IMR-90 (cell line): ENCODE measurements around the gene SIPA1L3. TPM values are rescaled to one million over a fixed set of nuclear protein-coding genes. Genes with fewer than 3 reads are reported as not detected.
A peak's percentile ranks its signal among the peaks of the same experiment; 100 is the strongest.

ENCODE experiments used
- ATAC-seq: fragments of 200-7000 bp; cut with Tn5 transposase; 2 replicates; pipeline ENCODE4 v1.9.1; 2020; ENCODE audit warnings: low read depth, mild to moderate bottlenecking, moderate library complexity
- BruUV-seq: library from RNA; stranded (reverse); fragments of 400-500 nt; replicated peaks from 2 replicates; lab custom pipeline; 2021; lab: Mats Ljungman, UMichigan
- CTCF ChIA-PET: fragments of 300-600 bp; formaldehyde crosslinking; extraction: SDS; loops from one replicate; lab custom pipeline; 2021; ENCODE audit warnings: antibody characterized with exemption; lab: Yijun Ruan, JAX
- POLR2A ChIA-PET: fragments of 300-600 bp; sonication (Branson Sonifier 250); formaldehyde crosslinking; loops from one replicate; lab custom pipeline; 2022; ENCODE audit warnings: antibody characterized with exemption; ENCODE audit not compliant: unreplicated experiment; lab: Charles Lee
- DNase-seq: peaks from one replicate; pipeline ENCODE4 v3.0.0; 2013
- H2AFZ ChIP-seq: replicated peaks from 2 replicates; pipeline ENCODE3; 2013; ENCODE audit warnings: low read length, mild to moderate bottlenecking; ENCODE audit not compliant: poor library complexity
- H2AK5ac ChIP-seq: 2 replicates; pipeline ENCODE4 v1.6.1; 2013; ENCODE audit warnings: low read depth, low read length, inconsistent platforms
- H2AK9ac ChIP-seq: replicated peaks from 2 replicates; pipeline ENCODE3; 2013; ENCODE audit warnings: mild to moderate bottlenecking, low read depth, low read length, moderate library complexity; ENCODE audit not compliant: poor library complexity
- H2BK120ac ChIP-seq: 2 replicates; pipeline ENCODE4 v1.6.1; 2013; ENCODE audit warnings: low read depth, low read length, inconsistent platforms
- H2BK15ac ChIP-seq: 3 replicates; pipeline ENCODE4 v1.6.1; 2013; ENCODE audit warnings: low read depth, low read length, inconsistent platforms
- H2BK20ac ChIP-seq: 2 replicates; pipeline ENCODE4 v1.6.1; 2013; ENCODE audit warnings: low read depth, mild to moderate bottlenecking, inconsistent platforms, low read length, moderate library complexity
- H2BK5ac ChIP-seq: 2 replicates; pipeline ENCODE4 v1.6.1; 2013; ENCODE audit warnings: mild to moderate bottlenecking, low read depth, low read length, inconsistent platforms; ENCODE audit not compliant: poor library complexity, severe bottlenecking
- H3K14ac ChIP-seq: replicated peaks from 2 replicates; pipeline ENCODE4 v1.6.1; 2013; ENCODE audit warnings: low read depth, low read length, inconsistent platforms
- H3K18ac ChIP-seq: 2 replicates; pipeline ENCODE4 v1.6.1; 2013; ENCODE audit warnings: low read depth, low read length, control low read depth
- H3K23ac ChIP-seq: 2 replicates; pipeline ENCODE4 v1.6.1; 2013; ENCODE audit warnings: low read depth, low read length, inconsistent platforms
- H3K27ac ChIP-seq: 2 replicates; pipeline ENCODE4 v1.5.1; 2013; ENCODE audit warnings: mild to moderate bottlenecking, control low read depth, low read length; ENCODE audit not compliant: insufficient read depth
- H3K27me3 ChIP-seq: 2 replicates; pipeline ENCODE4 v1.6.1; 2013; ENCODE audit warnings: low read length; ENCODE audit not compliant: control insufficient read depth, insufficient read depth
- H3K36me3 ChIP-seq: 2 replicates; pipeline ENCODE4 v1.6.1; 2013; ENCODE audit warnings: low read length, mixed read lengths; ENCODE audit not compliant: control insufficient read depth, insufficient read depth
- H3K4ac ChIP-seq: 2 replicates; pipeline ENCODE4 v1.6.1; 2013; ENCODE audit warnings: low read depth, low read length, inconsistent platforms
- H3K4me1 ChIP-seq: 2 replicates; pipeline ENCODE4 v1.6.1; 2013; ENCODE audit warnings: low read length, mixed read lengths; ENCODE audit not compliant: control insufficient read depth, insufficient read depth
- H3K4me2 ChIP-seq: 2 replicates; pipeline ENCODE4 v1.6.1; 2013; ENCODE audit warnings: low read depth, mild to moderate bottlenecking, control low read depth, low read length, moderate library complexity
- H3K4me3 ChIP-seq: 2 replicates; pipeline ENCODE4 v1.5.1; 2013; ENCODE audit warnings: low read depth, mild to moderate bottlenecking, control low read depth, low read length, moderate library complexity; ENCODE audit not compliant: insufficient read depth
- H3K56ac ChIP-seq: 2 replicates; pipeline ENCODE4 v1.6.1; 2013; ENCODE audit warnings: low read length, inconsistent platforms; ENCODE audit not compliant: insufficient read depth; ENCODE audit errors: extremely low read depth
- H3K79me1 ChIP-seq, 2 experiments: 2 replicates each; pipeline ENCODE4 v1.6.1; 2013; ENCODE audit warnings: low read length in 2 of 2, inconsistent platforms in 1 of 2, low read depth in 1 of 2
- H3K9ac ChIP-seq: 2 replicates; pipeline ENCODE4 v1.6.1; 2013; ENCODE audit warnings: low read depth, low read length, control low read depth
- H3K9me1 ChIP-seq: 2 replicates; pipeline ENCODE4 v1.6.1; 2013; ENCODE audit warnings: low read length, inconsistent platforms; ENCODE audit not compliant: insufficient read depth
- H3K9me3 ChIP-seq: 2 replicates; pipeline ENCODE4 v1.6.1; 2013; ENCODE audit warnings: low read length; ENCODE audit not compliant: control insufficient read depth, insufficient read depth
- H4K20me1 ChIP-seq: 2 replicates; pipeline ENCODE4 v1.6.1; 2013; ENCODE audit warnings: low read length, inconsistent platforms; ENCODE audit not compliant: insufficient read depth
- H4K5ac ChIP-seq: 2 replicates; pipeline ENCODE4 v1.6.1; 2013; ENCODE audit warnings: mild to moderate bottlenecking, low read depth, low read length, control low read depth
- H4K8ac ChIP-seq, 2 experiments: 2 replicates each; pipeline ENCODE4 v1.6.1; 2013; ENCODE audit warnings: low read depth in 2 of 2, low read length in 2 of 2, control low read depth in 1 of 2, inconsistent platforms in 1 of 2
- H4K91ac ChIP-seq: 2 replicates; pipeline ENCODE4 v1.6.1; 2013; ENCODE audit warnings: low read depth, low read length, inconsistent platforms; ENCODE audit not compliant: insufficient read depth
- BHLHE40 ChIP-seq: fragments of 150-350 bp; IDR thresholded peaks from 2 replicates; pipeline ENCODE4 v1.6.1; 2016; ENCODE audit warnings: mild to moderate bottlenecking, low read depth, low read length
- MXI1 ChIP-seq: IDR thresholded peaks from 2 replicates; pipeline ENCODE4 v1.6.1; 2012; ENCODE audit warnings: low read depth, mild to moderate bottlenecking, low read length, moderate library complexity, borderline replicate concordance
- RAD21 ChIP-seq: IDR thresholded peaks from 2 replicates; pipeline ENCODE4 v1.6.1; 2012; ENCODE audit warnings: low read length, improper control_type of control experiment
- WGBS, 2 experiments: methylation state at CpG; one replicate each; pipeline versions ENCODE4 v1.1.5 to v1.1.7; 2013; ENCODE audit warnings: missing lambda C conversion rate in 2 of 2; ENCODE audit not compliant: insufficient read length in 1 of 2; ENCODE audit errors: extremely low coverage in 2 of 2; 5-methylcytosine and 5-hydroxymethylcytosine counted together
- dilution Hi-C: fragments of 300-500 bp; cut with HindIII; formaldehyde crosslinking; loops from one replicate; pipeline ENCODE4 v1.14.3; 2018; ENCODE audit warnings: low sequenced_read_pairs; ENCODE audit not compliant: unreplicated experiment
- in situ Hi-C: fragments of 300-500 bp; cut with MboI; formaldehyde crosslinking; loops from 3 replicates; pipeline ENCODE4 v1.14.3; 2019; ENCODE audit warnings: low sequenced_read_pairs, inconsistent platforms, mixed read lengths
- intact Hi-C: fragments of 100-400 bp; cut with micrococcal nuclease; formaldehyde crosslinking; loops from 2 replicates; pipeline ENCODE4 v1.10.0; 2022
- polyA plus RNA-seq, 3 experiments: library from polyadenylated mRNA; depleted of rRNA; stranded (reverse); fragments of >200 nt; gene quantifications; 2 replicates each; pipeline ENCODE4 v1.2.3, GENCODE V29; 2012; ENCODE audit warnings: low replicate concordance in 1 of 3
- total RNA-seq: library from RNA; depleted of rRNA; stranded (reverse); fragments of >200 nt; gene quantifications from 2 replicates; pipeline ENCODE4 v1.2.3, GENCODE V29; 2012

The SIPA1L3 gene
- total and polyA plus RNA-seq, 2 of the 4 experiments (the other 2 are of a cell fraction): 4.1 to 9.4 TPM

GRCh38 chr19:38197937-38198704, 291.1 kb downstream of the SIPA1L3 start (continued):
- TF ChIP-seq BHLHE40: no peak

DNA sequence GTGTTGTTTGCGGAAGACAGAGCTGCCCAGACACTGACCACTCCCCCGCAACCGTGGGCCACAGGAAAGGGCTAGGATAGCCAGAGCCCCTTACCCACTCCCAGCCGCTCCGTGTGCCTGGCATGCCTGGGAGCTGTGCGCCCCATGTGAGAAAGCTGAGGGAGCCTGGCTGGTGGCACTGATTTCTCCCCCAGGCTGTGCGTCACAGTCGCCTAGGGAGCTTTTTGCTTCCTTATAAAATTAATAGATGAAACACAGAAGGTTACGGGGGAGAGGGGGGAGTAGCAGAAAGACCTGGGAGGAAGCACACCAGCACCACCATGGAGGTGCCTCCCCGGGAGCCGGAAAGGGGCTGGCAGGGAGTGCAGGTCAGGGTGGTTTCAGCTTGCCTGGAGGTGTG, 292.3 kb downstream of the SIPA1L3 start:
- peak overlapping the region; percentile 23 for H2AFZ ChIP-seq
- H4K91ac ChIP-seq: no peak overlapping the region
- no peak overlapping the region for H2BK20ac ChIP-seq
- intact Hi-C loops (no loop called here), dilution Hi-C loops (no loop called here), in situ Hi-C loops (no loop called here)
- H3K56ac ChIP-seq: no peak overlapping the region
- no peak overlapping the region for H2AK5ac ChIP-seq
- H3K4me1 ChIP-seq: no peaks in the 10 kb centered on the region
- no peak overlapping the region for H2BK120ac ChIP-seq
- no peak overlapping the region for H2AK9ac ChIP-seq
- H4K20me1 ChIP-seq: no peaks in the 10 kb centered on the region
- H3K27ac ChIP-seq: no peak overlapping the region
- H3K4me2 ChIP-seq: no peak overlapping the region
- ChIA-PET POLR2A (no interaction called here), CTCF (no interaction called here)
- no CpG with 5 or more reads among the region's 11 CpGs for WGBS, 2 experiments
- TF ChIP-seq RAD21 (no peak), MXI1 (no peak)
- H3K18ac ChIP-seq: no peak overlapping the region
- H3K14ac ChIP-seq: no peak overlapping the region
- BruUV-seq: no TSS peak
- no peak overlapping the region for H3K4me3 ChIP-seq
- ATAC-seq (no peak), DNase-seq (no peak)
- peaks cover 18% of the 10 kb centered on the region for H3K36me3 ChIP-seq
- no peak overlapping the region for H3K23ac ChIP-seq
- peaks cover 0 to 5% of the 10 kb centered on the region in 2 experiments; a peak in 1 of 4 replicates for H3K79me1 ChIP-seq
- H3K9me3 ChIP-seq: no peaks in the 10 kb centered on the region
- H4K5ac ChIP-seq: no peak overlapping the region
- H3K4ac ChIP-seq: no peak overlapping the region
- no peaks in the 10 kb centered on the region for H3K27me3 ChIP-seq
- H4K8ac ChIP-seq: no peak overlapping the region
- peaks cover 6% of the 10 kb centered on the region; the same call in 1 of the 2 replicates for H3K9me1 ChIP-seq
- no peak overlapping the region for H2BK15ac ChIP-seq
- no peak overlapping the region for H2BK5ac ChIP-seq
- H3K9ac ChIP-seq: no peak overlapping the region
